Endothelial cell of umbilical vein (primary cell): ENCODE results near the gene HOXA3. TPM values are rescaled to one million over a fixed set of nuclear protein-coding genes. Genes with fewer than 3 reads are reported as not detected.

Experiments
- BruUV-seq: library from RNA; stranded (reverse); fragments of 400-500 nt; replicated peaks from 2 replicates; lab custom pipeline; 2021; lab: Mats Ljungman, UMichigan
- CTCF ChIA-PET: fragments of 300-600, 350-600 bp; sonication (Branson Sonifier 250); formaldehyde crosslinking; loops from one replicate; lab custom pipeline; 2021; ENCODE audit warnings: antibody characterized with exemption, inconsistent platforms; lab: Charles Lee
- POLR2A ChIA-PET: fragments of 300-600, 350-600 bp; sonication (Branson Sonifier 250); formaldehyde crosslinking; loops from one replicate; lab custom pipeline; 2021; ENCODE audit warnings: antibody characterized with exemption, inconsistent platforms; lab: Charles Lee
- DNase-seq: peaks from one replicate; pipeline ENCODE4 v3.0.0-alpha.2; 2011; ENCODE audit warnings: low read depth, low spot score
- FAIRE-seq: peaks from 2 replicates; lab custom pipeline; 2011; peaks lifted over from hg19 to GRCh38; lab: Jason Lieb, UNC
- H2AFZ ChIP-seq: 2 replicates; pipeline ENCODE4 v1.6.0; 2012; ENCODE audit warnings: low read depth, low read length, control low read depth, inconsistent platforms
- H3K27ac ChIP-seq: 2 replicates; pipeline ENCODE4 v1.5.1; 2011; ENCODE audit warnings: low read depth, mild to moderate bottlenecking, control low read depth, low read length, moderate library complexity; ENCODE audit not compliant: insufficient read depth
- H3K27me3 ChIP-seq, 2 experiments: 2 replicates each; pipeline versions ENCODE4 v1.6.0 to v1.6.1; 2011; ENCODE audit warnings: low read length in 2 of 2, mixed read lengths in 1 of 2; ENCODE audit not compliant: control insufficient read depth in 2 of 2, insufficient read depth in 2 of 2
- H3K36me3 ChIP-seq, 2 experiments: 2 replicates in 1 of 2; 3 replicates in 1 of 2; pipeline ENCODE4 v1.5.1; 2011; ENCODE audit warnings: low read length in 2 of 2, mild to moderate bottlenecking in 1 of 2, moderate library complexity in 1 of 2; ENCODE audit not compliant: control insufficient read depth in 2 of 2, insufficient read depth in 2 of 2; ENCODE audit errors: extremely low read depth in 1 of 2
- H3K4me1 ChIP-seq: 3 replicates; pipeline ENCODE4 v1.5.1; 2011; ENCODE audit warnings: mild to moderate bottlenecking, low read length; ENCODE audit not compliant: control insufficient read depth, insufficient read depth; ENCODE audit errors: extremely low read depth
- H3K4me2 ChIP-seq: 2 replicates; pipeline ENCODE4 v1.6.1; 2011; ENCODE audit warnings: low read length, control low read depth, mixed read lengths; ENCODE audit not compliant: insufficient read depth
- H3K4me3 ChIP-seq, 3 experiments: fragments of 200-600 bp in 1 of 3; sonication (generic), shearing (Covaris generic) in 1 of 3; replicated peaks in 1 of 3; 2 replicates each; pipeline ENCODE4 v1.5.1; 2011 to 2016; ENCODE audit warnings: control low read depth in 3 of 3, low read length in 3 of 3, mild to moderate bottlenecking in 2 of 3, inconsistent platforms in 1 of 3, low read depth in 1 of 3, moderate library complexity in 1 of 3; ENCODE audit not compliant: insufficient read depth in 1 of 3
- H3K79me2 ChIP-seq: 2 replicates; pipeline ENCODE4 v1.6.0; 2012; ENCODE audit warnings: low read length, inconsistent platforms; ENCODE audit not compliant: control insufficient read depth, insufficient read depth
- H3K9ac ChIP-seq: replicated peaks from 2 replicates; pipeline ENCODE3; 2011; ENCODE audit warnings: low read length, control low read depth; ENCODE audit not compliant: insufficient read depth; ENCODE audit errors: extremely low read depth
- H3K9me1 ChIP-seq: replicated peaks from 3 replicates; pipeline ENCODE4 v1.6.0; 2011; ENCODE audit warnings: mild to moderate bottlenecking, low read length; ENCODE audit not compliant: control insufficient read depth, insufficient read depth; ENCODE audit errors: extremely low read depth
- H3K9me3 ChIP-seq: replicated peaks from 2 replicates; pipeline ENCODE4 v1.5.1; 2012; ENCODE audit warnings: low read length, inconsistent platforms; ENCODE audit not compliant: control insufficient read depth, insufficient read depth
- H4K20me1 ChIP-seq: replicated peaks from 2 replicates; pipeline ENCODE3; 2011; ENCODE audit warnings: mild to moderate bottlenecking, low read length; ENCODE audit not compliant: control insufficient read depth, insufficient read depth; ENCODE audit errors: extremely low read depth
- CTCF ChIP-seq, 2 donors: IDR thresholded peaks; 1 replicate in 1 of 2; 2 replicates in 1 of 2; pipeline ENCODE4 v1.5.1; 2011; ENCODE audit warnings: low read length in 2 of 2, mild to moderate bottlenecking in 2 of 2, moderate library complexity in 2 of 2, control low read depth in 1 of 2, inconsistent platforms in 1 of 2, low read depth in 1 of 2; ENCODE audit not compliant: insufficient read depth in 1 of 2; ENCODE audit errors: extremely low read depth in 1 of 2
- EZH2 ChIP-seq: IDR thresholded peaks from 2 replicates; pipeline ENCODE4 v1.6.1; 2012; ENCODE audit warnings: borderline replicate concordance, low read depth, mild to moderate bottlenecking, moderate library complexity, low read length, inconsistent platforms; ENCODE audit not compliant: severe bottlenecking
- FOS ChIP-seq: IDR thresholded peaks from 2 replicates; pipeline ENCODE4 v1.6.1; 2011; ENCODE audit warnings: mild to moderate bottlenecking, low read length, moderate library complexity, borderline replicate concordance; ENCODE audit not compliant: insufficient read depth
- GATA2 ChIP-seq: IDR thresholded peaks from 2 replicates; pipeline ENCODE4 v1.7.0; 2011; ENCODE audit warnings: low read depth, mild to moderate bottlenecking, moderate library complexity, mixed read lengths, low read length; ENCODE audit not compliant: insufficient read length, insufficient read depth
- JUN ChIP-seq: IDR thresholded peaks from 2 replicates; pipeline ENCODE4 v1.6.1; 2011; ENCODE audit warnings: borderline replicate concordance, low read depth; ENCODE audit not compliant: insufficient read length, insufficient read depth
- MAX ChIP-seq: IDR thresholded peaks from 2 replicates; pipeline ENCODE4 v1.6.1; 2011; ENCODE audit not compliant: insufficient read depth, insufficient read length
- MYC ChIP-seq: IDR thresholded peaks from one replicate; pipeline ENCODE4 v1.6.1; 2011; ENCODE audit warnings: mild to moderate bottlenecking, low read depth, low read length
- POLR2A ChIP-seq: IDR thresholded peaks from 2 replicates; pipeline ENCODE4 v1.6.1; 2012; ENCODE audit warnings: low read depth, mild to moderate bottlenecking, control low read depth, low read length
- POLR2AphosphoS5 ChIP-seq: IDR thresholded peaks from 2 replicates; pipeline ENCODE4 v1.6.1; 2012; ENCODE audit warnings: low read depth, mild to moderate bottlenecking, control low read depth, low read length, moderate library complexity; ENCODE audit not compliant: insufficient read depth
- dilution Hi-C: fragments of 300-500 bp; cut with MboI; formaldehyde crosslinking; loops from one replicate; pipeline ENCODE4 v1.15.0; 2019; ENCODE audit warnings: low sequenced_read_pairs; ENCODE audit not compliant: extremely low pct_ligation_motif_present
- intact Hi-C: fragments of 100-400 bp; cut with micrococcal nuclease; formaldehyde crosslinking; loops from one replicate; pipeline ENCODE4 v1.10.0; 2022
- polyA plus RNA-seq, 4 experiments: library from polyadenylated mRNA; depleted of rRNA in 3 of 4; stranded (reverse) in 3 of 4; unstranded in 1 of 4; fragments of >200 nt; gene quantifications; 2 replicates each; pipeline versions ENCODE4 v1.2.1 to v1.2.3, GENCODE V29; 2011 to 2012; ENCODE audit warnings: missing spikeins in 1 of 4
- total RNA-seq: library from RNA; stranded (reverse); gene quantifications from 2 replicates; pipeline ENCODE4 v1.2.3, GENCODE V29; 2021

The HOXA3 gene
- total and polyA plus RNA-seq, 2 donors (not counting 3 experiments of a cell fraction or from before 2014, with no cell fraction given): 4.7 to 14.0 TPM

GRCh38 chr7:27187475-27188385, 35.3 kb upstream of the HOXA3 start:
- no peaks in the 10 kb centered on the region for H3K36me3 ChIP-seq
- H4K20me1 ChIP-seq: no peaks in the 10 kb centered on the region
- H3K27ac ChIP-seq: peak overlapping the region; percentile 90
- no peaks in the 10 kb centered on the region for H3K9me3 ChIP-seq
- BruUV-seq: no TSS peak
- no peak for TF ChIP-seq FOS
- no peak for TF ChIP-seq EZH2
- FAIRE-seq: no peak
- peak overlapping the region; percentile 77 for H3K9ac ChIP-seq
- CTCF ChIA-PET: interaction anchor here (1.1 to 6.0 kb wide), 11 partner anchors 8 to 906 kb away, joined by 3 to 49 read pairs (median 4); partner anchors contain the start of genes HOXA10, HOXA13 and HOXA7
- H3K27me3 ChIP-seq: no peaks in the 10 kb centered on the region
- intact Hi-C loops: loop anchor here (2.0 to 5.0 kb wide), 3 partner anchors 475 to 1330 kb away; partner anchors contain the start of gene HIBADH
- peaks cover 56% of the 10 kb centered on the region for H3K4me1 ChIP-seq
- no peaks in the 10 kb centered on the region for H3K9me1 ChIP-seq
- POLR2A ChIA-PET: interaction anchor here (1.1 kb wide), 1 partner anchor 11 kb away, joined by 3 read pairs; no protein-coding TSS in a partner anchor
- H3K4me2 ChIP-seq: peak overlapping the region; percentile 82
- H3K4me3 ChIP-seq: peak overlapping the region; percentile 6 to 48 (median 44)
- H3K79me2 ChIP-seq: peaks cover 49% of the 10 kb centered on the region
- peak overlapping the region; percentile 4 for H2AFZ ChIP-seq
- DNase-seq: peak; percentile 62
- dilution Hi-C loops: no loop called here

- H3K9me1 ChIP-seq: no peaks in the 10 kb centered on the region
- H3K79me2 ChIP-seq: peaks cover 57% of the 10 kb centered on the region
- no peaks in the 10 kb centered on the region for H3K9me3 ChIP-seq
- H3K27me3 ChIP-seq: no peaks in the 10 kb centered on the region
- dilution Hi-C loops: no loop called here
- peak overlapping the region; percentile 90 for H3K27ac ChIP-seq
- H4K20me1 ChIP-seq: no peaks in the 10 kb centered on the region
- no peaks in the 10 kb centered on the region for H3K36me3 ChIP-seq
- intact Hi-C loops: loop anchor here (5.0 kb wide), 1 partner anchor 1330 kb away; no protein-coding TSS in a partner anchor
- peak; percentile 89 for FAIRE-seq
- DNase-seq: peak; percentile 65
- H2AFZ ChIP-seq: no peak overlapping the region
- peak overlapping the region; percentile 88 for H3K9ac ChIP-seq
- no TSS peak for BruUV-seq
- ChIA-PET CTCF (interaction anchor here (0.8 to 6.0 kb wide), 14 partner anchors 8 to 910 kb away, joined by 3 to 49 read pairs (median 4); partner anchors contain the start of genes HOXA10, HOXA13 and HOXA7), POLR2A (interaction anchor here (1.1 to 2.0 kb wide), 2 partner anchors 11 to 18 kb away, joined by 3 to 6 read pairs; no protein-coding TSS in a partner anchor)
- H3K4me1 ChIP-seq: peaks cover 65% of the 10 kb centered on the region
- peak overlapping the region; percentile 82 for H3K4me2 ChIP-seq
- TF ChIP-seq MYC: no peak
- TF ChIP-seq EZH2: no peak
- no peak for TF ChIP-seq FOS
- no peak for TF ChIP-seq MAX
- no peak for TF ChIP-seq POLR2AphosphoS5
- no peak for TF ChIP-seq GATA2
- no peak for TF ChIP-seq POLR2A
- TF ChIP-seq JUN: no peak
- no peak for TF ChIP-seq CTCF (IDR thresholded peaks at IDR 0.05; ENCODE audit: extremely low read depth in 1 of 2, insufficient read depth in 1 of 2, low read depth in 1 of 2, low read length in 2 of 2)
- peak overlapping the region; percentile 48 to 84 (median 82) for H3K4me3 ChIP-seq
Measured at GRCh38 chr7:27186668-27187474, 34.5 kb upstream of the HOXA3 start.
